HG02852 (cell line): ENCODE measurements around the gene SAMD8.
"Not testable (repeated sequence)": the region's sequence is repeated elsewhere in the genome, so short reads cannot be mapped to it uniquely, and the experiment has no call there.

ENCODE experiments used
- ATAC-seq: cut with Tn5 transposase; IDR thresholded peaks from one replicate; pipeline ENCODE4 v1.9.1; 2021; ENCODE audit warnings: mild to moderate bottlenecking, moderate library complexity; ENCODE audit not compliant: unreplicated experiment

The SAMD8 gene

GRCh38 chr10:75106891-75107290 lies 4.6 kb upstream of the SAMD8 start:
- ATAC-seq, result not testable (repeated sequence)

DNA sequence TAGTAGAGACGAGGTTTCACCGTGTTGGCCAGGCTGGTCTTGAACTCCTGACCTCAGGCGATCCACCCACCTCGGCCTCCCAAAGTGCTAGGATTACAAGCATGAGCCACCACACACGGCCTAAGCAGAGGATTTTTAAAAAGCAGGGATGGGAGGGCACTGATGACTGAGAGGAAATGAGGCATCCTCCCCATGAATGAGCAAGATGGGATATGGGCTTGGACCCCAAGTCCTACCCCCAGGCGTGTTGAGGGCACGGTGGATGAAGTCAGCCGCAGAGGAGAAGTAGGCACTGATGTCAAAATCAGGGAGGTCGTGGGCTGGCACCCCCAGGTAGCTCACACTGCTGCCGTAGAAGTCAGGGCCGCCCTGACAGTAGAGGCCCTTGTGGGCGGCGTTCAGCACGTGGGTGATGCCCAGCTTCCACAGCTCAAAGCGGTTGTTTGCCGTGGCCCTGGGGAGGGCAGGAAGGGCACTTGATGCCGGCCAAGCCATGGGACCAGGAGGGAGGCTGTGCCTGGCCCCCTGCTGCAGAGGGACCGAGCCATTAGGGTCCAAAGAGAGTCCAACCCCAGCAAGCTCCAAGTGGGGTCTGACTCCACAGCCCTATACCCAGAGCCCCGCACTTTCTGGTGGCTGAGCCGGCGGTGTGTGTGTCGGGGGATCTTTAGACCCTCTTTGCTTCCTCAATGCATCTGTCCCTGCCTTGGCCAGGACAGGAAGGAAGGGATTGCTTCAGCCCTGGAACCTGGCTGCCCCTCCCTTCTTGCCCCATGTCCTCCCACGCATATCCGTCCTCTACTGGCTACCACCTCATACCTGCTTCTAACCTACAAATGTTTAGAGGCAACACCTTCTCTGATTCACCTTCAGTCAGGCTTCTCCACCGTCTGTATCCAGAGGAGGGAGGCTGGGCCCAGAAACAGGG lies 3.4 kb upstream of the SAMD8 start:
- ATAC-seq, result no peak

- ATAC-seq, result no peak
Observed at GRCh38 chr10:75108684-75109458, 2.6 kb upstream of the SAMD8 start.

DNA sequence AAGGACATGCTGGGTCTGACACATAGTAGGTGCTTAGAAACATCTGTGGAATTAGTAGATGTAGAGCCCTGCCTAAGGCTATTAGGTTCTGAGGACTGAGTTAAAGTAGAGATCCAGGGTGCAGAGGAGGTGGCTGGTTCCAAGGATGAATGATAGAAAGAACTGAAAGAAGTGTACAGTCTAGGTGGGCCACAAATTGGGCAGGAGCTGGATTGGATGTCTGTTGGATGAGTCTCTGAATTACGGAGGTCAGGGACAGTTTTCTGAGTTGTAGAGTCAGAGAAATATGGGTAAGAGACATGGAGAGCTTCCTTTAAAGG lies 2.0 kb upstream of the SAMD8 start:
- no peak for ATAC-seq

- ATAC-seq, result no peak
Observed at GRCh38 chr10:75110006-75110632, 1.3 kb upstream of the SAMD8 start.

GRCh38 chr10:75111907-75112679 lies 637 bp downstream of the SAMD8 start:
- ATAC-seq, result peak; percentile 31

DNA sequence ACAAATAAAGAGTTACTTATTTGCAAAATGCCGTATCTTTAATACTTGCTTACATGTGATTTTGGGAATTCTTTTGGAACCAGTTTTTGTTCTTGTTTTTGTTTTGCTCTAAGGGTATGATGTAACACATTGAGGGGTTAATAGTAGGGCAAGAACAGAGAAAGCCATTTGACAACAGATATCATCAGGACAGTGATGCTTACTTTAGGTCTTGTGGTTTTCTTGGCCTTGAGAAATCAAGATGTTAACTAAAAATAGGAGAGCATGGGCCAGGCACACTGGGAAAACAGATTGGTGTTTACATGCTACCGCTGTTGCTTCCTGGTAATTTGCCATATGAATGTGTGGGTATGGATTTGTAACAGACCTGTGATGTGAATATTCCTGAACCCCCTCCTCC lies 3.7 kb downstream of the SAMD8 start:
- ATAC-seq, result no peak

DNA sequence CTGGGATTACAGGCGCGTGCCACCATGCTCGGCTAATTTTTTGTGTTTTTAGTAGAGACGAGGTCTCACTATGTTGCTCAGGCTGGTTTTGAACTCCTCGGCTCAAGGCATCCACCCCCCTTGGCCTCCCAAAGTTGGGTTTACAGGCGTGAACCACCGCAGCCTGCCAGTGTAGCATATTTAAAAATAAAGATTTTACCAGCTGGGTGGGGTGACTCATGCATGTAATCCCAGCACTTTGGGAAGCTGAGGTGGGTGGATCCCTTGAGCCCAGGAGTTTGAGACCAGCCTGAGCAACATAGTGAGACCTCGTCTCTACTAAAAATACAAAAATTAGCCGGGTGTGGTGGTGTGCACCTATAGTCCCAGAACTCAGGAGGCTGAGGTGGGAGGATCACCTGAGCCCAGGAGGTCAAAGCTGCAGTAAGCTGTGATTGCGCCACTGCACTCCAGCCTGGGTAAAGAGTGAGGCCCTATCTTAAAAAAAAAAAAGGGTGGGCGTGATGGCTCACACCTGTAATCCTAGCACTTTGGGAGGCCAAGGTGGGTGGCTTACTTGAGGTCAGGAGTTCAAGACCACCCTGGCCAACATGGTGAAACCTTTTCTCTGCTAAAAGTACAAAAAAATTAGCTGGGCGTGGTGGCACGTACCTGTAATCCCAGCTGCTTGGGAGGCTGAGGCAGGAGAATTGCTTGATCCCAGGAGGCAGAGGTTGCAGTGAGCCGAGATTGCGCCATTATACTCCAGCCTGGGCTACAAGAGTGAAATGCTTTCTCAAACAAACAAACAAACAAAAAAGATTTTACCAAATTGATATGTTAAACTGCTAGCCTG lies 5.7 kb downstream of the SAMD8 start:
- ATAC-seq, result not testable (repeated sequence)

- ATAC-seq, result no peak
Observed at GRCh38 chr10:75117995-75118394, 6.5 kb downstream of the SAMD8 start.

GRCh38 chr10:75119444-75120066 lies 8.1 kb downstream of the SAMD8 start:
- ATAC-seq, result not testable (repeated sequence)

GRCh38 chr10:75121322-75121721 lies 9.9 kb downstream of the SAMD8 start:
- ATAC-seq, result no peak

DNA sequence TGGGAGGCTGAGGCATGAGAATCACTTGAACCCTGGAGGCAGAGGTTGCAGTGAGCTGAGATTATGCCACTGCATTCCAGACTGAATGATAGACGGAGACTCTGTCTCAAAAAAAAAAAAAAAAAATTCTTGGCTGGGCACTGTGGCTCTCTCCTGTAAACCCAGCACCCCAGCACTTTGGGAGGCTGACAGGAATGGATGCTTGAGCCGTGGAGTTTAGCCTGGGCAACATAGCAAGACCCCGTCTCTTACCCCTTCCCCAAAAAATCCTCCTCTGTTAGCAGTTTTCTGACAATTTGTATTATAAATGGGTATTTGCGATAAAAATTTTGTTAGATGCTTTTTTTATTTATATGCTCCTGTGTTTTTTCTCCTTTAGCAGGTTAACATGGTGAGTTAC lies 11.0 kb downstream of the SAMD8 start:
- ATAC-seq, result no peak

- ATAC-seq, result no peak
Observed at GRCh38 chr10:75123088-75123682, 11.7 kb downstream of the SAMD8 start.

DNA sequence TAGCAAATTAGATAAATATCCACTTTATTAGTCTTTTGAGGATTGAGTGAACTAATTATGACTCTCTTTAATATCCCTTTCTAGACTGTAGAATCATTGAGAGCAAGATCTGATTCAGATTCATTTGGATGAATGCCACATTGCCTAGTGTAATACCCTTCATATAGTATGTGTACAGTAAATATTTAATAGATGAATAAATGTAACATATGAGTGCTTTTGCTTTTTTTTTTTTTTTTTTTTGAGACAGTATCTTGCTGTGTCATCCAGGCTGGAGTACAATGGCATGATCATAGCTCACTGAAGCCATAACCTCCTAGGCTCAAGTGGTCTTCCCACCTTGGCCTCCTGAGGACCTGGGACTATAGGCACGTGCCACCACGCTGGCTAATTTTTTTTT lies 14.8 kb downstream of the SAMD8 start:
- no peak for ATAC-seq

DNA sequence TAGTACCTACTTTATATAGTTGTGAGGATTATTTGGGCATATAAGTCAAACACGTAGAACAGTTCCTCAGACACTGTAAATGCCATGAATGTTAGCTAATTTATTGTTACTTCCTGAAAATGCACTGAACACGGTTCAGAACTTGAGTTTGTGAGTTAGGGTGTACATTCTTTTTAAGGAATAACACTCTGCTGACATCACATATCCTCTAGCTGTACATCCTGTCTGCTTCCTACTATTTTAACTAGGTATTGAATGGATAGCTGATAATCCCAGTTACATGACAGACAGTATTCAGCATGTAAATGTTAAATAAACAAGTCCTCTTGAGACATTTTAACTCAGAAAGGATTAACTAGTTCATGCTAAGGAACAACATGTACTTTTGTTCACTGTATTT lies 16.0 kb downstream of the SAMD8 start:
- no peak for ATAC-seq

DNA sequence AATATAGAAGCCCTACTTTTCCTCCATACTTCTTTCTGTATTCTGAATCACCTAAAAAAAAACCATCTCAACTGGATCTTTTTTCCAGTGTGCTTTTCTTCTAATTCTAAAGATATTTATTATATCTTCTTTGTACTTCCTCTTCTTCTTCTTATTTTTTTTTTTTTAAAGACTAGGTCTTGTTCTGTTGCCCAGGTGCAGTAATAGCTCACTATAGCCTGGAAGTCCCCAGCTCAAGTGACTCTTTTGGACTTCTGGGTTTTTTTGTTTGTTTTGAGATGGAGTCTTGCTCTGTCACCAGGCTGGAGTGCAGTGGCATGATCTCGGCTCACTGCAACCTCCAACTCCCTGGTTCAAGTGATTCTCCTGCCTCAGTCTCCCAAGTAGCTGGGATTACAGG lies 17.5 kb downstream of the SAMD8 start:
- not testable (repeated sequence) for ATAC-seq

- no peak for ATAC-seq
Observed at GRCh38 chr10:75129537-75129936, 18.1 kb downstream of the SAMD8 start.

- not testable (repeated sequence) for ATAC-seq
Observed at GRCh38 chr10:75133701-75134100, 22.2 kb downstream of the SAMD8 start.

DNA sequence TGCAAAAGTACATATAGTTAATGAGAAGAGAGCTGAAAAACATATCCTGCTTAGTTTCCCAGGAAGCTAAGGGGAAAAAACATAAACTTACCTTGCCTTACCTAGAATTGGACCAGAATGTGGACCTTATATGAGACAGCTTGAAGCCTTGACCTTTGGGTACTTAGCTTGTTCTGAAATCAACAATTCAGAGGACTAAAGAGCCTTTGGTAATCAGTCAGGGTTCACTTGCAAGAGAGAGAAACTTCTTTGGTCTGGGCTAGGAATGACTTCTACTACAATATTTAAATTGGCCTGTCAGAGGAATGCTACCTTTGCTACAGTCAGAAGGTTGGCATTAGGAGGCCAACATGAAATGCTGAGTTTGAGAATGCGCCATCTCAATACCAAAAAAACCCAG lies 24.9 kb downstream of the SAMD8 start:
- ATAC-seq, result no peak
